Stimulated activated CD8-positive, alpha-beta memory T cell treated with anti-CD3 and anti-CD28 coated beads, Interleukin-4, amount 100 ng/mL, for 48 hours (primary cell): ENCODE data around the gene IMMP1L.

Experiments
- DNase-seq: peaks from one replicate; pipeline ENCODE4 v3.0.0-alpha.2; 2020

Gene IMMP1L

DNA sequence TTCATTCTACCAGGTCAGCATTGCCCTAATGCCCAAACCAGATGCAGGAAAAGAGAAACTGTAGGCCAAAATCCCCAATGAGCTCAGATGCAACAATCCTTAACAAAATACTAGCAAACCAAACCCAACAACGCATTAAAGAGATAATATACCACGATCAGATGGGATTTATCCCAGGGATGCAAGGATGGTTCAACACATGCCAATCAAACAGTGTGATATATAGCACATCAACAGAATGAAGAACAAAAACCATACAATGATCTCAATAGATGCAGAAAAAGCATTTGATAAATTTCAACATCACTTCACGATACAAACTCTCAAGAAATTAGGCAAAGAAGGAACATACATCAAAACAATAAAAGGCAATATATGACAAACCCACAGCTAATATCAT is 45.0 kb downstream of the IMMP1L start:
- no peak for DNase-seq

DNA sequence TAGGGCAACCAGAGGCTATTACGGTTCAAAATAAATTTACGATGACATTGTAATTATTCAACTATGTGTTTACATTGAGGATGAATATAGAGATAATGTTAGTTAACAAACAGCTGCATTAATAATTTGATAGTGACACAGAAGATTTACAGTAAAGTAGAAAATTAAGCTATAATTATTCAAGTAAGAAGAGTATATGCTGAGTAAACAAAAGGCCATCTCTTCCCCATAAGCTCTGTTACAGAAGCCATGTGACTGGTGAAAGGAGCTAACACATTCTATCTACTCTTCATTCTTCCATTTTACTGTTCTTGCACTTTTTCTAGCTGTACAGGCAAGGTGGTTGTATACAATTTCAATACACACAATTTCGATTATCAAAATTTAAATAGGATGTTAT is 54.2 kb downstream of the IMMP1L start:
- no peak for DNase-seq

DNA sequence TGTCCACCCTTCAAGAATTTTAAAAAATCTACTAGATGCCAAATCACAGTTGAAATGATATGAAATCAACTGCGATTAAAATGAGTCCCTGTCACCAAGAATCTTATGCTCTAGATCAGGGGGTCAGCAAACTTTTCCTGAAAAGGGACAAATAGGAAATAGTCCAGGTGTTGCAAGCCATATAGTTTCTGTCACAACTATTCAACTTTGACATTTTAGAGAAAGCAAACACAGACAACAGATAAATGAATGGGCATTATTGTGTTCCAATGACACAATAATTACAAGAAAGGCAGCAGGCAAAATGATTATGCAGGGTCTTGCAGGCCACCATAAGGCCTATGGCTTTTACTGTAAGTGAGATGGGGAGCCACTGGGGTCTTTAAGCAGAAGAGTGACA is 58.6 kb downstream of the IMMP1L start:
- no peak for DNase-seq

DNA sequence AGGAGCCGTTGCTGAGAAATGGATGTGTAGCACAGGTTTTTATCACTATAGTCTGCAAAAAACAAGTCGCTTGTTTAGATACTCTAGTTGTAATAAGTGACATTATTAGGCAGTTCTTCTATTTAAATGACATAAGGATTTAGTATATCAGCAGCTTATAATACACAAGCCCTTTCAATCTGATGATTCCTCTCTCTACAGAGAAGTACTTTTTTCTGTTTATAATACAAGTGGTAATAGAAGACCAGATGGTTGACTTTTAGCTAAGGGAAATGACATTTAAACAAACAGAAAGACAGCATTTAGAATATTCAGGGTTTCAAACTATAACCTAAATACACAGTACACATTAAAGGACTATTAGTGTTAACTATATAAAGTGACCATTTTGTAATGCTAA is 60.4 kb downstream of the IMMP1L start:
- no peak for DNase-seq

DNA sequence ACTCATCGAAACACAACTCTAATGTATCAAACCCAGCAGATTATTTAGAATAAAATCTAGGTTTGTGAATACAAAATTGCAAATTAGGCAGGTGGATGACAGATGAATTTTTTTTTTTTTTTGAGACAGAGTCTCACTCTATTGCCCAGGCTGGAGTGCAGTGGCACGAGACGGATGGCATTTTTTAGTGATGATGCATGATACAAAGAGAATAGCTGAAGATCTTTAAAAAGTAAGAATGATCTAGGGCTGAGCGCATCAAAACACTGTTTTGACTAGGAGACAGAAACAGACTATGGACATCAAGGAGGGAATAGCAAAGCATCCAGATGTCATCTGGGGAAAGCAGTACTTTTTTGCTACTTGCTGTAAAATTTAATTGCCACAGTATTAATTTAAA is 63.8 kb downstream of the IMMP1L start:
- no peak for DNase-seq

DNA sequence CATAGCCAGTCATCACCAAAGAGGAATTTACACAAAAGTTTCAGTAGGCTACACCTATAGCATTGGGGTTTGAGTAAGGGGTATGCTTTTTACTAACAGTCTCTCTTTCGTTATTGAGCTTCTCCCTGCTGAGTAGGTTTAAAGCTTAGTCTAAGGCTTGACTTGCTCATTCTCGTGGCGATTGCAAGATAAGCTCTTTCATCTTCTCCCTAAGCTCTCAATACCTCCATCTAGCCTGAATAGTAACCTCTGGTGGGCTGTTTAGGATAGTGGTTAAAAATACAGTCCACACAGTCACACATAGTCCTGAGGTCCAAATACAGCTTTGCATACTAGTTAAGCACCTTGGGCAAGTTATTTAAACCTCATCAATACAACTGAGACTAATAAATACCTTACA is 65.6 kb downstream of the IMMP1L start:
- DNase-seq = no peak

DNA sequence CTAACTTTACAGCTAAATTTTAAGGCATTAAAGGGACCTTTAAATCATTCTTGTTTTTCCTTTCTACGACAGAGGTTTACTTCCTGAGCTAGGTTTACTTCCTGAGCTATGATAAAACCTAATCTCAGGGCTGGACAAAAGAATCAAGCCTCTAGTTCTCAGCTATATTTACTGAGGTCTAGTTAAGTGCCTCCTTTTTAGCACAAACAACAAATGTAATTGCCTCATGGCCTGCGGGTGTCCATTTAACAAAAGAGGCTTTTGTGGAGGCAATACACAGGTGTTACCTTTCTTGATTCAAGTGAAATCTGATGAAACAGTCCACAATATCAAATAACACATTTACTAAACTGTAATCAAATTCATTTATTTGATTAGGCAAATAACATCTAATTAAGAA is 67.3 kb downstream of the IMMP1L start:
- no peak for DNase-seq

DNA sequence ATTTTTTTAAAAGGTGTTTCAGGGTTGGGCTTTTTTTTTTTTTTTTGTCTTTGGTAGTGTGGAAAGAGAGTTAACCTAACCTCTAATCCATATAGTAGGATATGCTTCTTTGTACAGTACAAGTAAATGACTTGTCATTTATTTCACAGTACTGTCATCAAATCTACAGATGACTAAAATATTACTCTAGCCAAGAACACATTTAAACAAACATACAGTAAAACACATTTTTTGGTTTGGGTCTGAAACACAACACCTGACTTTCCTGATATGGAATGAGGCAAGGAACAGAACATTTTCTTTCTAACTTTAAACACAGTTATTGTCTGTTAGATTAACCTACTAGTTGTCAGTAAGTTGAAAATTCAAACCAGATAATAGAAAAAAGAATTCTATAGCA is 68.1 kb downstream of the IMMP1L start:
- DNase-seq = no peak

DNA sequence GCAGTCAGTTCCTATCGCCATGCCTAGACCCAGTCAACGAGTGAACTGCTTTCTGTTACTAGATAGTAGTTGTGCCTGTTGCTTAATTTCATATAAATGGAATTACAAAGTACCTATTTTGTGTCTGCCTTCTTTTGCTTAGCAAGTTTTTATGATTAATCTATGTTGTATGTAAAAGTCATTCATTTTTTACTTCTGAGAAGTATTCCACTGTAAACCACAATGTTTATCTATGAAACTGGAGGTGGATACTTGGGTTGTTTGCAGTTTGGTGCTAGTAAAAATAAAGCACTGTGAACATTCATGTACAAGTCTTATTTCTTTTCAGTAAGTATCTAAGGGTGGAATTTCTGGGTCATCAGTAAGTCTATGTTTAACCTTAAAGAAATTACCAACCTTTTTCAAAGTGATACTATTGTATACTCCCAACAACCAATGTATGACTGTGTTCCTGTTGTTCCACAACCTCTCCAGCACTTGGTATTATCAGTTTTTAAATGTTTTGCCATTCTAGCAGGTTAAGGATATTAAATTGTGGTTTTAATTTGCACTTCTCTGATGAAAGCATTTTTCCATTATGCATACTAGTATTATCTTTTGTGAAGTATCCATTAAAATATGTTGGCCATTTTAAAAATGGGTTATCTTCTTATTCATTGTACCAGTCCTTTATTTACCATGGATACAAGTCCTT is 71.5 kb downstream of the IMMP1L start:
- no peak for DNase-seq

DNA sequence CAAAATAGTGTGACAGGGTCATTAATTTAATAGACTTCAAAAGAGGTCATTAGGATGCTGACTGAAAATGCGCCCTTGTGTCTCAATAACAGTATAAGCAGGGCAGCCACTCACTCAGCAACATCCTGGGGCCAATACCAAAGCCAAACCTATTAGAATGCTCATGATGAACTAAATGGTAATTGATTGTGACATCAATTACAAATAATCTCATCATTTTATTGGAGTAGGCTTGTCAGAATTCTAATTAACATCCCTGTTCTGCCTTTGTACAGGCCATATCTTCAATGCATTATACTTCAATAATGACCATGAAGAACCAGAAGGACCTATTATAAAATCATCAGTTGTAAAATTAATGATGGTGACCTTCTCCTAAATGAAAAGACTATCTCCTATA is 75.6 kb downstream of the IMMP1L start:
- no peak for DNase-seq

DNA sequence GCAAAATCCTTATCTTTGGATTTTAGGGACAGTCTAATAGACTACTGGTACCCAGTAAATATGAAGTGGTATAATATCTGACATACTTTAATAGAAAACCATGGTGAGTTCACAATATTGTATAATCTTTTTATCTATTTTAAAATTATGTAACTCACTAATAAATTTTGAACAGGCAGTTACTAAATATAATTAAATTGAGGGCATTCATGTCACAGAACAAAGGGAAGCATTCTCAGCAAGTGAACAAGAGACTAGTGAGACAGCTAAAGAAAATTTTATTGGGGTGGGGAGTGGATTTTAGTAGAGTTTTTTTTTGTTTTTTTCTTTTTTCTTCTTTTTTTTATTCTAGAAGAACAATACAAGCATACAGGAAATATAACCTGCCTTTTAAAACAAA is 84.8 kb downstream of the IMMP1L start:
- DNase-seq = no peak

DNA sequence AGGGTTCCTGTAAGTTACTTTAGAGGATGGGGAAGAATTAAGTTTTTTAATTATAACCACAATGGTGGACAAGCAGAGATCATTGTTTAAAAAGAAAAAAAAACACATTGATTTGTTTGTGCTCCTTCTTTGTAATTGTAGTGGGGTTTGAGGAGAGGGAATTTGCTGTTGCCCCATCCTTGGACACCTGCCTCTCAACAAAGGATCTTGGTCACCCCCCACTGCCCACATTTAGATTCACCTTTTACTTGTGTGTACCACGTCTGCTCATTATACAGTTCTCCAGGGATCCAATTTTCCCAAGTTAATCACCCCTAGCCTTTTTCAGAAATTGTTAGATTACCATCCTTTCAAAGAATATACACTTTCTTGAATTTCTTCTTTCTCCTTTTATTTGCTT is 86.7 kb downstream of the IMMP1L start:
- no peak for DNase-seq

DNA sequence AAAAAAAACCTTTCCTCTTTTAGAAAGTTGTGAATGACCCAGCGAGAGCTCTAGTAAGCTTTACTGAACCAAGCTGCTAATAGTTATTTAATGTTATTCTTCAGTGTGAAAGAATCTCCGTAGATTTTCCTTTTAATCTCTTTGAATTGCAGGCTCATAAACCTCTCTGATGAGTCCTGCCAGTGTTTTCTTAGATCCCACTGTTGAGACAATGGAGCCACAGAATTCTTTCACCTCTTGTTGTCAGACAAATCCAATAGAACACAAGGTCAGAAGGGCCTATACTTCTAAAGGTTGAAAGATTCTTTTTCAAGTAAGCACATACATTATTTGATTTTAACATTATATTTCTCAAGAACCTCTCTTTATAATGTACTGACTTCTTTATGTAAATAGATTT is 87.6 kb downstream of the IMMP1L start:
- no peak for DNase-seq

DNA sequence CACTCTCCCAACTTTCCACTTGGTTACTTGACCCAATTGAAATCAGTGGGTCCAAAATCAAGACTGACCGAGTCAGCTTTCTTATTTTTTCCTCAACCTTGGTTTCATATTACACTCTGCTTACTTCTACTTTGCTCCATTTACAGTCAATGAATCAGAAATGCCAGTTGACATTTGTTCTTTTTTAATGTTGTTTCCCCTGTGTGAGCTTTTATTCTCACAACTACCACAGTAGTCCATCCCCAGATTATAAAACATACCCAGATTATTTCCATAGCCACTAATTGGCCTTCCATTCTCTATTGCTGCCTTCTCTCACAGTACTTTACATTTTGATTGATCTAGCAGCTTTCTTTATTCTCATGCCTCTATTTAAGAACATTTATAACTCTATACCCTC is 89.8 kb downstream of the IMMP1L start:
- DNase-seq = no peak

DNA sequence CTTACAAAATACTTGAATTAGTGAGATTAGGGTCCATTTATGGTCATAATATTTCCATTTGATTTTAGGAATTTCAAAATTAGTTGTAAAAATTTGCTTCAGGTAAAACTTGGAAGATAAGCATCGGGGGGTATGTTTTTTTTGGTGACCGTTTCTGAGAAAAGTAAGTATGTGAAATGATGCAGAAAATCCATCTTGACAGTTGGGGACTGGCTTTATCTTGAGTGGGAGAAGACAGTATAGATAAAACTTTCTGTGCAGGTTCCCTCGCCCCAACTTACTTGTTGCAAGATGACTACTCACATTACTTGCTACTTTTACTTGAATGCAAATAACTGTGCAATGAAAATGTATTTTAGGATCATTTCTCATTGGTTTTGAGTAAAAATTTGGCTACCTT is 90.3 kb downstream of the IMMP1L start:
- no peak for DNase-seq

DNA sequence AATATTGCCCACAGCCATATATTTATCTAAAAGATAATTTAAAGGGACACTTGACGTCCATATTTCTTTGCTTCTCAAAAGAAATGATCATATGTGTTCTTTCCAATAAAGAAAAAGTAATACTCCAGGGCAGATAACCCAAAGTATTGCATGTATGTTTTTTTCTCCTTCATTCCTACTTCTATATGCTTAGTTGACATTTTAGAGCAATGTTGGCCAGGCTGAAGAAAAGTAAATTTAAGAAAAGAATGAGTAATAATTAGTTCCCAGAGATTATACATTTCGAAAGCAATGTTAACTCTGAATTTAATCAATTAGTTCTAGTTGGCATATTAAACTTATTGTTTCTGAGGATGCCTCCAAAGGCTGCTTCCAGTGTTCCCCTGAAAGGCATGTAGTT is 91.6 kb downstream of the IMMP1L start:
- no peak for DNase-seq

DNA sequence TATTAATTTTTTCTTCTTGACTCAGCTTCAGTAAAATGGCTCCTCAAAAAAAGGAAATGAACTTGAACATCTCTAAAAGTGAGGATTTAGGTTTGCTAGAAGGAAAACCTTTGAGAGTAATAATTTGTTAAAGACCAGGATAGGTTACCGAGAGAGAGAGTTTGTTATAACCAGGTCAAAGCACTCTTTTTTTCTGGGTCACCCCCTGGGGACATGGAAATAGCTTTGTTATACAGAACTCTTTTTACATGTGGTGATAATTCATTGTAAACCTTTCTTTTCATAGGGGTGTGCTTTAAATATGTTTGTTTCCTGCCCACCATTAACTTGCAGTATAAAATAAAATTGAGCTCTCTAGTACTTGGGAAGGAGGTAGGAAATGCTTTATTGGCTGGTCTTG is 92.1 kb downstream of the IMMP1L start:
- no peak for DNase-seq

DNA sequence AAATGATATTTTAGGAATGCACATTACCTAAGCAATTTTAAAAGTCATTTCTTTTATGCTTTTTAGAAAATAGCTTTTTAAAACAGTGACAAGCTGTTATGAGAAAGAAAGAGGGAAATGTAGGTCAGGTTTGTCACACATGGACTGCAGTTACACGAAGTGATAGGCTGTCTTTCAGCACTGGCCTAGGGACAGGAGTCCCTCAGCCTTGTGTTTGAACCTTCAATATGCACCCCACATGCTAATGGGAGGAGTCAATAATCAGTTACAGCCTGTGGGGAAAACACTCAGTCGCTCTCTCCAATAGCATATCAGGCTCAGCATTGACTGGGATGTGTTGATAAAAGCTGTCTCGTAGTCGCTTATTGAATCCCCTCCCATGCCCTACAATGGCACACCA is 94.0 kb downstream of the IMMP1L start:
- no peak for DNase-seq

DNA sequence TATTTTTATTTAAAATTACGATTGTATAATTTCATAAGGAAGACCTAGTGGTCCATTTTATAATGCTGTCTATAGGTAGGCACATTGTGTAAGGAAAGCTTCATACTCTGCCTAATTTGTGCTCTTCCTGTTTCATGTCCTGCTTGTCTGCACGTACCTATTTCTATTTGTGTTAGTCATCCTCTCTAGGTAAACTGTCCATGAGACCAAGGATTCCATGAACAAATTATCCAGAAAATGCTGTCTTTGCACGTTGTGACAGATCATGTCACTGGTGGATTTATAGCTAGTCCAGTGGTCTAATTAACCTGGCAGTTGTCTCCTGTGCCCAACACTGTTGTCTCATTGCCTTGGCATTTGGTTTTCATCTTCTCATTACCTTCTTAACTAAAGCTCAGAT is 95.1 kb downstream of the IMMP1L start:
- no peak for DNase-seq

DNA sequence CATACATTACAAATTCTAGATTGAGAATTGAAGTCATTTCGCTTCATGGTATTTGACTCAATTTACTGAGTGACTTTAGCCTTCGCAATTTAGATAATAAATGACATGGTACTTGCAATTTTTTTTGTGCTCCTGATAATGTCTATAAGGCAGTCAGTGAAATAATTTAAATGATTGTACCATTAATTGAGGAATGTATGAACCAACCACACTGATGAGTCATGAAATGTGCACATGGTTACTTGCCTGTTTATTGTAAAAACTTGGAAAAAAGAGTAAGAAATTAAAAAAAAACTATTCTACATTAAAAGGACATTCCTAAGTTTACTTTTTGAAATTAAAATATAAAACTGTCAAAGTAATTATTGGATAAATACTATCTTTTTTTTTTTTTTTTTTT is 96.5 kb downstream of the IMMP1L start:
- DNase-seq = no peak

DNA sequence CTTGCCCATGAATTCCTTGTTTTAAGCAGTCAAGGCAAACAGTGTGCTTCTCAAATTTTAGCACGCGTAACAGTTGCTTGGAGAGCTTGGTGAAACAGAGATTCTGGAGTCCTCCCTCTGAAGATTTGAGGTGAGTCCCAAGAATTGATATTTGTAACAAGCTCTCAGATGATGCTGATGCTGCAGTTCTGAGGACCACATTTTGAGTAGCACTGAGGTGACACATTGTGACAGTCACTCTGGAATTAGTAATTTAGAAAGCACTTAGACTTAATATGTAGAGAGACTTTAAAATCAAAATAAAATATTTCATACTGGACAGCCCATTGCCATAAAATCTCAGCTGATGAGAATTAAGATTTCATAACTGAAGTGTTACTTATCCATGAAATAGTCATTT is 101.2 kb downstream of the IMMP1L start:
- DNase-seq = no peak

DNA sequence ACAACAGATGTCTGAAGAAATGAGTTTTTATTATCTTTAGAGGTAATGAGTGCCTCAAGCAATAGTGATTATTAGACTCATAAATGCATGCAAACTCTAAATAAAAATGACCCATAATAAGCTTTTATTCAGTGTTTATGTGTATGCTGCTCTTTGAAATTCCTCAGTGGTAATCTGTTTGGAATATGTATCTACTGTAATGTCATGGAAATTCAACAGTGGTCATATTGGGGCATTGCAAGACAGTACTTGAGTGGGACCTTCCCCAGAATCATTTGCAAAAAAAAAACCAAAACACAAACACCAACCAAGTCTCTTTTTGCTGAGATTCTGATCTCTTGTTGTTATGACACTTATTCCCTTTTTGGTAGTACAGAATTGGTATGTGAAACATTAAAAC is 104.8 kb downstream of the IMMP1L start:
- no peak for DNase-seq

DNA sequence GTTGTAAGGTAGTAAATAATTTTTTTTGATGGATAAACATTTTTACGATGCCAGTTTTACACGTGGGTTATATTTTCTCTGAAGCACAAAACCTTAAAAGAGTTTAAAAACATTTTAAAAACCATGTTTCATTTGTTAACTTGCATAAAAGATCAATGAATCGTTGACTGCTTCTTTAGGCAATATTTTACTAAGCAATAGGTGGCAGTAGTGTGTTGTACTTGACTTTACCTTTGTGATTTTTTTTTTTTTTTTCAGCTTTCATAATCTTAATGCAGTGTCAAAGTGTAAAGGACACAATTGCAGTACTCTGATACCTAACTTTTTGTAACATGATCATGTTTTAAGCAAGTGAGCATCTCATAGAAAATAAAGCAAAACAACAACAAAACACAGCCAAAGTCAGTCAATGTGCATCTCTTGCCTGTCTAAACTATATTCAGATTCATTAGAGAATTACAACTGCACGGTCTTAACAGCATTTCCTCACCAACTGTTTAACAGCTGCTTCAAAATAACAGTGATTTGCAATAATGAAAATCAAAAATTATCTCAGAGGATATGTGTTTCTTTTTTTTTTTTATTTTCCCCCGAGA is 112.1 kb downstream of the IMMP1L start:
- DNase-seq = no peak

DNA sequence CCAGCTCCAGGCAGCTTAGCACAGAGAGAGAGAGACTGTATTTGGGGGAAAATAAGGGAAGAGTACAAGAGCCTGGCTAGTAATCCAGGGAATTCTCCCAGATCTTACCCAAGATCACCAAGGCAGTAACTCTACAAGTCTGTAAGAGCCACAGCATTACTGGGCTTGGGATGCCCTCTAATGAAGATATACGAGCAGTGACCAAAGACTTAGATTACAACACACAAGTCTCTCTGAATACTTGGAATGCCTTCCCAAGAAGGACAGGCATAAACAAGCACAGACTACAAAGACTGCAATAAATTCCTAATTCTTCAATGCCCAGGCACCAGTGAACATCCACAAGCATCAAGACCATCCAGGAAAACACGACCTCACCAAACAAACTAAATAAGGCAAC is 122.0 kb downstream of the IMMP1L start:
- no peak for DNase-seq

DNA sequence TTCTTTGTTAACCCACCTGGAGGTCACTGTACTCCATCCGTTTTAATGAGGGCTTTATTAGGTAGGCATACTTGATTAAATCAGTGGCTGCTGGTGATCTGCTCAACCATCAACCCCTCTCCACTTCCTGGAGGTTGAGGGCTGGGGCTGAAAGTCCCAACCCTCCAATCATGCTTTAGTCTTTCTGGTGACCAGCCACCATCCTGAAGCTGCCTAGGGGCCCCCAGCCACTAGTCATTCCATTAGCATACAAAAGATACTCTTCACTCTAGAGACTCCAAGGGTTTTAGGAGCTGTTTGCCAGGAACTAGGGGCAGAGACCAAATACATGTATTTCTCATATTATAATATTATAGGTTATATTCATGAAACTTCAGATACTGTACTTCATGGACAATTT is 126.3 kb downstream of the IMMP1L start:
- DNase-seq = no peak
